ENCODE results near the gene CHMP6. TPM values are rescaled to one million over a fixed set of nuclear protein-coding genes. Genes with fewer than 3 reads are reported as not detected.

The CHMP6 gene
- polyA plus RNA-seq (2013, experiment 1 of 2; ENCODE audit: insufficient read length) = 21.5 TPM
- 23.0 TPM for polyA plus RNA-seq (2013, experiment 2 of 2; ENCODE audit: insufficient read length)

- peak; percentile 83 for DNase-seq
Observed at GRCh38 chr17:80991645-80992076, at the start of gene CHMP6. Gene CHMP6, plus strand, starts transcription at chr17:80991841. Its CDS starts 78 bp downstream, at chr17:80991919.

- peak; percentile 80 for DNase-seq
Observed at GRCh38 chr17:80942423-80943345, 49.0 kb upstream of the CHMP6 start.

GRCh38 chr17:80943346-80944145 is 48.1 kb upstream of the CHMP6 start:
- no peak for DNase-seq

- no peak for DNase-seq
Observed at GRCh38 chr17:80944326-80944725, 47.3 kb upstream of the CHMP6 start.

- DNase-seq = no peak
Observed at GRCh38 chr17:80945736-80946135, 45.9 kb upstream of the CHMP6 start.

- no peak for DNase-seq
Observed at GRCh38 chr17:80946449-80946848, 45.2 kb upstream of the CHMP6 start.

GRCh38 chr17:80947200-80947940 is 44.3 kb upstream of the CHMP6 start:
- DNase-seq = no peak

GRCh38 chr17:80948019-80948975 is 43.3 kb upstream of the CHMP6 start:
- no peak for DNase-seq

- no peak for DNase-seq
Observed at GRCh38 chr17:80948976-80949450, 42.6 kb upstream of the CHMP6 start.

- no peak for DNase-seq
Observed at GRCh38 chr17:80949451-80950421, 41.9 kb upstream of the CHMP6 start.

GRCh38 chr17:80950466-80951120 is 41.0 kb upstream of the CHMP6 start:
- DNase-seq = no peak

- no peak for DNase-seq
Observed at GRCh38 chr17:80951121-80952090, 40.2 kb upstream of the CHMP6 start.

GRCh38 chr17:80952291-80952690 is 39.4 kb upstream of the CHMP6 start:
- no peak for DNase-seq

GRCh38 chr17:80953471-80954315 is 37.9 kb upstream of the CHMP6 start:
- DNase-seq = no peak

- no peak for DNase-seq
Observed at GRCh38 chr17:80955078-80955477, 36.6 kb upstream of the CHMP6 start.

GRCh38 chr17:80955671-80956280 is 35.9 kb upstream of the CHMP6 start:
- no peak for DNase-seq

Measured in fibroblast of skin of abdomen (primary cell).